K562 treated with DMSO at 1 percent for 12 hours (cell line): ENCODE data around the gene AWAT2. TPM values are rescaled to one million over a fixed set of nuclear protein-coding genes. Genes with fewer than 3 reads are reported as not detected.

ENCODE experiments used
- total RNA-seq: library from RNA; unstranded; fragments of 300-600 nt; gene quantifications from 2 replicates; pipeline ENCODE4 v1.2.3, GENCODE V29; 2022; ENCODE audit not compliant: insufficient read depth

The AWAT2 gene
- not detected in 2 replicates for total RNA-seq

GRCh38 chrX:70049925-70050324, at the start of gene AWAT2:
AWAT2 (minus strand) TSS chrX:70049938; CDS start chrX:70049932, 6 bp downstream.

GRCh38 chrX:70062076-70062475, 12.3 kb upstream of the AWAT2 start, which contains the start of gene OTUD6A:
OTUD6A (plus strand) TSS chrX:70062457; CDS start chrX:70062525, 68 bp downstream.

Other genes starting within 250 kb of the AWAT2 start
- 0.52 and 1.2 TPM in 2 replicates for gene OTUD6A, start 12.5 kb upstream of the AWAT2 start, total RNA-seq
- gene IGBP1, start 83.5 kb upstream of the AWAT2 start, total RNA-seq = 82.0 and 96.0 TPM in 2 replicates
- not detected in 2 replicates for gene DGAT2L6, start 127.5 kb upstream of the AWAT2 start, total RNA-seq
- not detected in 2 replicates for gene AWAT1, start 184.7 kb upstream of the AWAT2 start, total RNA-seq
- not detected in 2 replicates for gene P2RY4, start 210.3 kb upstream of the AWAT2 start, total RNA-seq
- gene ARR3, start 218.4 kb upstream of the AWAT2 start, total RNA-seq = not detected in 2 replicates
- gene RAB41, start 232.2 kb upstream of the AWAT2 start, total RNA-seq = not detected in 2 replicates
- 32.0 and 44.6 TPM in 2 replicates for gene PDZD11, start 240.0 kb upstream of the AWAT2 start, total RNA-seq
- gene KIF4A, start 240.2 kb upstream of the AWAT2 start, total RNA-seq = 23.8 and 51.8 TPM in 2 replicates